Measurements from ENCODE around the gene CTNNA3. TPM values are rescaled to one million over a fixed set of nuclear protein-coding genes. Genes with fewer than 3 reads are reported as not detected.
"Not testable (repeated sequence)": the region's sequence is repeated elsewhere in the genome, so short reads cannot be mapped to it uniquely, and the experiment has no call there.

CTNNA3 gene
- total and polyA plus RNA-seq, 2 donors (not counting 3 experiments of a cell fraction or from before 2014, with no cell fraction given) = not detected

DNA sequence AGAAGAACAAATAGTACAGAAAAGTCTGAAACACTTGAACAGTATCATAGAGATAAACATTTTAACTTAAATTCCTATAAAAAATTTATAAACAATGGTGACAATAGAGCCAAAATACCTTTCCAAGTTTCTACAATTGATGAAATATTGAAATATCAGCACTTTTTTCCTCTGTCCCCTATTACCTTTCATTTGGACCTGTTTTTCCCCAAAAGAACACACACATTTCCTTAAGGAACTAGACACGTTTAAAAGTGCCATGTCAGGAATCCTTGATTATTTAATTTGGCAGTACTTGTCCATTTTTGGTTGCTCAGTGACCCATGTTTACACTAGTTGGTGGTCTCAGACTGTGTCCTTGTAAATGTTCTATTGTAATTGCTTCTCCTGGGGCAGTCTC lies 162.6 kb downstream of the CTNNA3 start:
- Histone ChIP-seq H3K4me1 (ENCODE audit: control insufficient read depth, extremely low read depth, insufficient read depth, low read length) (no peaks in the 10 kb centered on the region), H3K9me3 (replicated peaks; ENCODE audit: control insufficient read depth, insufficient read depth, low read length) (no peaks in the 10 kb centered on the region), H4K20me1 (replicated peaks; ENCODE audit: control insufficient read depth, extremely low read depth, insufficient read depth, low read length) (no peaks in the 10 kb centered on the region), H3K4me3 (replicated peaks in 1 of 3; ENCODE audit: insufficient read depth in 1 of 3, low read depth in 1 of 3, low read length in 3 of 3) (no peak overlapping the region), H3K9me1 (replicated peaks; ENCODE audit: control insufficient read depth, extremely low read depth, insufficient read depth, low read length) (no peaks in the 10 kb centered on the region), H3K36me3 (ENCODE audit: control insufficient read depth in 2 of 2, extremely low read depth in 1 of 2, insufficient read depth in 2 of 2, low read length in 2 of 2) (no peaks in the 10 kb centered on the region), H3K27ac (ENCODE audit: insufficient read depth, low read depth, low read length) (no peak overlapping the region), H2AFZ (ENCODE audit: low read depth, low read length) (no peak overlapping the region), H3K4me2 (ENCODE audit: insufficient read depth, low read length) (no peak overlapping the region), H3K79me2 (ENCODE audit: control insufficient read depth, insufficient read depth, low read length) (no peaks in the 10 kb centered on the region), H3K27me3 (ENCODE audit: control insufficient read depth in 2 of 2, insufficient read depth in 2 of 2, low read length in 2 of 2) (no peaks in the 10 kb centered on the region), H3K9ac (replicated peaks; ENCODE audit: extremely low read depth, insufficient read depth, low read length) (no peak overlapping the region)
- no peak for FAIRE-seq
- BruUV-seq (replicated peaks) = no TSS peak
- dilution Hi-C loops (cut with MboI; ENCODE audit: extremely low pct_ligation_motif_present, low sequenced_read_pairs) (no loop called here), intact Hi-C loops (cut with micrococcal nuclease) (loop anchor here (2.0 kb wide), 1 partner anchor 19 kb away; no protein-coding TSS in a partner anchor)
- TF ChIP-seq, protein P1, sequence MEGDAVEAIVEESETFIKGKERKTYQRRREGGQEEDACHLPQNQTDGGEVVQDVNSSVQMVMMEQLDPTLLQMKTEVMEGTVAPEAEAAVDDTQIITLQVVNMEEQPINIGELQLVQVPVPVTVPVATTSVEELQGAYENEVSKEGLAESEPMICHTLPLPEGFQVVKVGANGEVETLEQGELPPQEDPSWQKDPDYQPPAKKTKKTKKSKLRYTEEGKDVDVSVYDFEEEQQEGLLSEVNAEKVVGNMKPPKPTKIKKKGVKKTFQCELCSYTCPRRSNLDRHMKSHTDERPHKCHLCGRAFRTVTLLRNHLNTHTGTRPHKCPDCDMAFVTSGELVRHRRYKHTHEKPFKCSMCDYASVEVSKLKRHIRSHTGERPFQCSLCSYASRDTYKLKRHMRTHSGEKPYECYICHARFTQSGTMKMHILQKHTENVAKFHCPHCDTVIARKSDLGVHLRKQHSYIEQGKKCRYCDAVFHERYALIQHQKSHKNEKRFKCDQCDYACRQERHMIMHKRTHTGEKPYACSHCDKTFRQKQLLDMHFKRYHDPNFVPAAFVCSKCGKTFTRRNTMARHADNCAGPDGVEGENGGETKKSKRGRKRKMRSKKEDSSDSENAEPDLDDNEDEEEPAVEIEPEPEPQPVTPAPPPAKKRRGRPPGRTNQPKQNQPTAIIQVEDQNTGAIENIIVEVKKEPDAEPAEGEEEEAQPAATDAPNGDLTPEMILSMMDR (IDR thresholded peaks at IDR 0.05; ENCODE audit: extremely low read depth in 1 of 2, insufficient read depth in 1 of 2, low read depth in 1 of 2, low read length in 2 of 2) = no peak
- no peak for TF ChIP-seq GATA2 (IDR thresholded peaks at IDR 0.05; ENCODE audit: insufficient read depth, insufficient read length, low read depth, low read length)
- no peak for TF ChIP-seq POLR2A (IDR thresholded peaks at IDR 0.05; ENCODE audit: low read depth, low read length)
- TF ChIP-seq JUN (IDR thresholded peaks at IDR 0.05; ENCODE audit: borderline replicate concordance, insufficient read depth, insufficient read length, low read depth) = no peak
- TF ChIP-seq EZH2 (IDR thresholded peaks at IDR 0.05; ENCODE audit: borderline replicate concordance, low read depth, low read length, severe bottlenecking) = no peak
- no peak for TF ChIP-seq POLR2AphosphoS5 (IDR thresholded peaks at IDR 0.05; ENCODE audit: insufficient read depth, low read depth, low read length)
- TF ChIP-seq, protein P2, sequence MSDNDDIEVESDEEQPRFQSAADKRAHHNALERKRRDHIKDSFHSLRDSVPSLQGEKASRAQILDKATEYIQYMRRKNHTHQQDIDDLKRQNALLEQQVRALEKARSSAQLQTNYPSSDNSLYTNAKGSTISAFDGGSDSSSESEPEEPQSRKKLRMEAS (IDR thresholded peaks at IDR 0.05; ENCODE audit: insufficient read depth, insufficient read length) = no peak
- TF ChIP-seq MYC (IDR thresholded peaks at IDR 0.05; ENCODE audit: low read depth, low read length) = no peak
- no peak for TF ChIP-seq FOS (IDR thresholded peaks at IDR 0.05; ENCODE audit: borderline replicate concordance, insufficient read depth, low read length)
- DNase-seq (ENCODE audit: low read depth, low spot score) = no peak
- ChIA-PET POLR2A (no interaction called here), CTCF (interaction anchor here (1.0 kb wide), 1 partner anchor 12 kb away, joined by 6 read pairs; no protein-coding TSS in a partner anchor)

DNA sequence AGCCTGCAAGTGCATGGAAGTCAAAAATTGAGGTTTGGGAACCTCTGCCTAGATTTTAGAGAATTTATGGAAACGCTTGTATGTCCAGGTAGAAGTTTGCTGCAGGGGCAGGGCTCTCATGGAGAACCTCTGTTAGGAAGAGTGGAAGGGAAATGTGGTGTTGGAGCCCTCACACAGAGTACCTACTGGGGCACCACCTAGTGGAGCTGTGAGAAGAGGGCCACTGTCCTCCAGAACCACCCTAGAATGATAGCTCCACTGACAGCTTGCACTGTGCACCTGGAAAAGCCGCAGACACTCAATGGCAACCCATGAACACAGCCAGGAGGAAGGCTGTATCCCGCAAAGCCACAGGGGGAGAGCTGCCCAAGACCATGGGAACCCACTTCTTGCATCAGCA lies 165.0 kb downstream of the CTNNA3 start:
- H3K4me1 ChIP-seq (ENCODE audit: control insufficient read depth, extremely low read depth, insufficient read depth, low read length); H2AFZ ChIP-seq (ENCODE audit: low read depth, low read length); POLR2A ChIA-PET; H3K4me2 ChIP-seq (ENCODE audit: insufficient read depth, low read length); dilution Hi-C loops (cut with MboI; ENCODE audit: extremely low pct_ligation_motif_present, low sequenced_read_pairs); H3K9me1 ChIP-seq (replicated peaks; ENCODE audit: control insufficient read depth, extremely low read depth, insufficient read depth, low read length); H3K9me3 ChIP-seq (replicated peaks; ENCODE audit: control insufficient read depth, insufficient read depth, low read length); FAIRE-seq; H4K20me1 ChIP-seq (replicated peaks; ENCODE audit: control insufficient read depth, extremely low read depth, insufficient read depth, low read length); H3K9ac ChIP-seq (replicated peaks; ENCODE audit: extremely low read depth, insufficient read depth, low read length); DNase-seq (ENCODE audit: low read depth, low spot score); H3K27me3 ChIP-seq (ENCODE audit: control insufficient read depth in 2 of 2, insufficient read depth in 2 of 2, low read length in 2 of 2); BruUV-seq (replicated peaks); intact Hi-C loops (cut with micrococcal nuclease); H3K79me2 ChIP-seq (ENCODE audit: control insufficient read depth, insufficient read depth, low read length); H3K4me3 ChIP-seq (replicated peaks in 1 of 3; ENCODE audit: insufficient read depth in 1 of 3, low read depth in 1 of 3, low read length in 3 of 3); H3K27ac ChIP-seq (ENCODE audit: insufficient read depth, low read depth, low read length); H3K36me3 ChIP-seq (ENCODE audit: control insufficient read depth in 2 of 2, extremely low read depth in 1 of 2, insufficient read depth in 2 of 2, low read length in 2 of 2): not testable (repeated sequence)
- CTCF ChIA-PET = interaction anchor here (1.3 to 2.8 kb wide), 3 partner anchors 9 to 249 kb away, joined by 3 to 12 read pairs (median 3); no protein-coding TSS in a partner anchor
